ENCODE measurements around the gene UPF1.

The UPF1 gene

DNA sequence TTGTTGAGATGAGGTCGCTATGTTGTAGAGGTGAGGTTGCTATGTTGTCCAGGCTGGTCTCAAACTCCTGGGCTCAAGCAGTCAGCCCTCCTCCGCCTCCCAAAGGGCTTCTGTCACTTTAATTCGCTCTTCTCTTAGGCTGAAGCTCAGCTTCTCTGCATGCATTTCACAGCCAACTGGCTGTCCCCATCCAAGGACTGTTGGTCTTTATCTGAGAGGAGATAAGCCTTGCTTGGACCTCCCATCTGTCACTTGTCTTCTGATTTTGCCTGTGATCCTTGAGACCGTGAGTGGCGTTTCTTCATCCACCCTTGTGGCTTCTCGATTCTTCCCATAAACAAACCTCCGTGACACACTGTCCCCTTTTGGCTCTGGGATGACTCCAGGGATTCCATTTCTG, 39.8 kb downstream of the UPF1 start:
- no peak for DNase-seq (ENCODE audit: low read depth in 2 of 2)

DNA sequence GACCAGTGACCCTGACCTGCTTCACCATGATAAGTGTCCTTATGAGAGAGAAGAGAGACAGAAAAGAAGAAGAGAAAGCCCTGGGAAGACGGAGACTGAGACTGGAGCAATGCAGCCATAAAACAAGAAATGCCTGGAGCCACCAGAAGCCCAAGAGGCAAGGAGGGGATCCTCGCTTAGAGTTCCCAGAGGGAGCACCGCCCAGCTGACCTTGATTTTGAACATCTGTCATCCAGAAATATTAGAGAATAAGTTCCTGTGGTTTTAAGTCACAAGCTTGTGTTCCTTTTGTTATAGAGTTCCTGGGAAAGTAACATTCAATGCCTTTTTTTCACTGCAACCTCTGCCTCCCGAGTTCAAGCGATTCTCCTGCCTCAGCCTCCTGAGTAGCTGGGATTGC, 44.0 kb downstream of the UPF1 start:
- DNase-seq (ENCODE audit: low read depth in 2 of 2): no peak

DNA sequence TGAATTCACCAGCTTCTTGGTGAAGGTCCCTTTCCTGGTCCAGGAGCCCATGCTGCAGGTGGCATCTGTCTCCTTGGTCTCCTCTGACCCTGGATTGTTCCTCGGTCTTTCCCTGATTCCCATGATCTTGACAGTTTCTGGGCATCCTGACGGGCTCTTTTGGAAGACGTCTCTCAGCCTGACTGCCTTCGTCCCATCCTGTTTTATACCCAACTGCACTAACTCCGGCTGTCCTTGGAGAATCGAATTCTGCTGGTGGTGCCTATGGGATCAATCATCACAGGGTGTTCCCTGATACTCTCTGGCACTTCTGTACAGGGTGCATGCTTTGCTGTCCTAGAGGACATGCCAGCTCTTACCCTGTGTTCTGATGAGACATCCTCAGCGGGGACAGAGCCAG, 45.1 kb downstream of the UPF1 start:
- no peak for DNase-seq (ENCODE audit: low read depth in 2 of 2)

DNA sequence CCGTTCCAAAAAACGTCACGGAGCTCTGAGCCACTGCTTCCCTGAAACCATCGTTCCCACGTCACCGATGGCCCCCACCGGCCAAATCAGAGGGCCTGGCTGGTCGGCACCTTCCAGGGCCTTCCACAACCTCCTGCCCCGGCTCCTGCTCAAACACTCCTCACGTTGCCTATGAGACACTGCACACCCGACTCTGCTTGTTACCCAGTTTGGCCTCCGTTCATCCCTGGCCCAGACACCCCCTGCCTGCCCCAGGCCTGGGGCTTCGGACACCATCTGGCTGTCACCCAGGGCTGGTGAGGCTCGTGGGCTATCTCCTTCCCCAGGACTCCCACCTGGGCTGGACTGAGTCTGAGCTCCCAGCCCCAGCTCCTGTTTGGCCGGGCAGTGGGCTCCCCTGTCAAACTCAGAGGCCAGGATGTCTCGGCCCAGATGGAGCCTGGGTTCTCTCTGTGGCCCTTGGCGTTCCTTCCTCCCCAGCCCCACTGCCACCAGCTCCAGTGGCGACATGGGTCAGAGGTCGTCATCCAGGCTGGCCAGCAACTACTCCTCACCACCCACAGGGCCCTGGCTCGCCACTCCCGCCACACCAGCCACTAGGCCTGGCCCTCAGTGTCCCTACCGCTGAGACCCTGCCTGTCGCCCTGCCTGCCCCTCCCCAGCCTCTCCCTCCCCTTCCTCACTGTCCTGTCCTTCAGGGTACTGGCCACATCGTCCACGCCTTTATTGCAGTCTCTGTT, 46.5 kb downstream of the UPF1 start:
- DNase-seq (ENCODE audit: low read depth in 2 of 2): no peak

DNA sequence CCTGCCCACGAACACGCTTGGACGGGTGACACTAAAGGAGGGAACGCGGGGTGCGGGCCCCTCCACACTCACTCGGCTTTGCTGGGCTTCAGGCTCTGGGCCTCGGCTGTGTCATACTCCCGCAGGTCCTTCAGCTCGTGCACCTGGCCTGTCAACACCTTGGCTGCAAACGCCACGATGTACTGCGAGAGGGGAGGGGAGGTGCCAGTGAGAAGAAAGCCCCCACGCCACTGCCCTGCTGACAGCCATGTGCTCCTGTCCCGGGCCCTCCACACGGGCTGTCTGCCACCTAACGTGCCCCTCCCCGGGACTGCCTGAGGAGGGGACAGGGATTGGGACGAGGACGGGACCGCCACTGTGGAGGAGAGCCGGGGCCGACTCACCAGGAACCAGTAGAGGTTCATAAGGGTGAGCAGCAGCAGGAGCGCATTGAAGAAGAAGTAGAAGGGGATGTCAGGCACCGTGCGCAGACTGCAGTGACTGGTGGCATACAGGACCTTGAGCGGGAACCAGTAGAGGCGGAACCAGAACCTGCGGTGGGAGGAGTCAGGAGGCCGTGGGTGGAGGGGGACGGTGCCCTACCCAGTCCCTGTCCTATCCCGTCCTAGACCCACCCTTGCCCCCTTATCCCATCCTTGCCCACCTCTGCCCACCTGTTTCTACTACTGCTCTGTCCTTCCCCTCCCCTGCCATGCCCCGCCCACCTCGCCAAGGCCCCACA, 47.3 kb downstream of the UPF1 start:
- DNase-seq (ENCODE audit: low read depth in 2 of 2): no peak

DNA sequence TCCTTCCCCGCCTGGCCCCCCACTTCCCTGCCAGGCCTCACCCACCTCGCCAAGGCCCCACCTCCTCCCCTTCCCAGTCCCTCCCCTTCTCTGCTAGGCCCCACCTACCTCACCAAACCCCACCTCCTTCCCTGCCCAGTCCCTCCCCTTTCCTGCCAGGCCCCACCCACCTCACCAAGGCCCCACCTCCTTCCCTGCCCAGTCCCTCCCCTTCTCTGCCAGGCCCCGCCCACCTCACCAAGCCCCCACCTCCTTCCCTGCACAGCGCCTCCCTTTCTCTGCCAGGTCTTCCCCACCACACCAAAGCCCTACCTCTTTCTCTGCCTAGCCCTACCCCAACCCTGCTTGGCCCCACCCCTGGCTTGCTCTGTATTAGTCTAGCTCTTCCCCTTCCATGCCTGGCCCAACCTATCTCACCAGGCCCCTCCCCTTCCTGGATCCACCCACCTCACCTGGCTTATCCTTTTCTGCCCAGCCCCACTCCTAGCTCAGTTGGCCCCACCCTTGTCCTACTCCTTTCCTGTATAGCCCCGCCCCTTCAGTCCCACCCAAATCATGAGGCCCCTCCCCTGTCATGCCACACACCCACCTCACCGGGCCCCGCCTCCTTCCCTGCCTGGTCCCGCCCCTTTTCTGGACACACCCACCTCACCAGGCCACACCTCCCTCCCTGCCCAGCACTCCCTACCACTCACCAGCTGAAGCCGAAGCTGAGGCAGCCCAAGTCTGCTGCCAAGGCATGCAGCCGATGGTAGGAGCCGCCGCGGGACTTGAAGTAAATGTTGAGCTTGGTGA, 48.0 kb downstream of the UPF1 start:
- no peak for DNase-seq (ENCODE audit: low read depth in 2 of 2)

DNA sequence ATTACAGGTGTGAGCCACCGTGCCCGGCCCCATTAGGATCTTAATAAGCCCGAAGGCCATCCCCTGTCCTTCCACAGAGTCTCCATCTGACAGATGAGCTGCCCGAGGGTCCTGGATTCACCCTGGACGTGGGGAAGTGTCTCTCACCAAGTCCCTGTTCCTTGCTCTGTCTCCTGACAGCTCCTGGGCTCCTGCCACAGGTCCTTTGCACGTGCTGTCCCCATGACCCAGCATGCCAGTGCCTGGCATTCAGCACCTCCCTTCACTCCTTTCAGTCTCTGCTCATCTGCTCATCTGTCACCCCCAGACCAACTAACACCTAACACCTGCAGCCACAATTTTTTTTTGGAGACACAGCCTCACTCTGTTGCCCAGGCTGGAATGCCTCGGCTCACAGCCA, 49.7 kb downstream of the UPF1 start:
- DNase-seq (ENCODE audit: low read depth in 2 of 2): no peak

DNA sequence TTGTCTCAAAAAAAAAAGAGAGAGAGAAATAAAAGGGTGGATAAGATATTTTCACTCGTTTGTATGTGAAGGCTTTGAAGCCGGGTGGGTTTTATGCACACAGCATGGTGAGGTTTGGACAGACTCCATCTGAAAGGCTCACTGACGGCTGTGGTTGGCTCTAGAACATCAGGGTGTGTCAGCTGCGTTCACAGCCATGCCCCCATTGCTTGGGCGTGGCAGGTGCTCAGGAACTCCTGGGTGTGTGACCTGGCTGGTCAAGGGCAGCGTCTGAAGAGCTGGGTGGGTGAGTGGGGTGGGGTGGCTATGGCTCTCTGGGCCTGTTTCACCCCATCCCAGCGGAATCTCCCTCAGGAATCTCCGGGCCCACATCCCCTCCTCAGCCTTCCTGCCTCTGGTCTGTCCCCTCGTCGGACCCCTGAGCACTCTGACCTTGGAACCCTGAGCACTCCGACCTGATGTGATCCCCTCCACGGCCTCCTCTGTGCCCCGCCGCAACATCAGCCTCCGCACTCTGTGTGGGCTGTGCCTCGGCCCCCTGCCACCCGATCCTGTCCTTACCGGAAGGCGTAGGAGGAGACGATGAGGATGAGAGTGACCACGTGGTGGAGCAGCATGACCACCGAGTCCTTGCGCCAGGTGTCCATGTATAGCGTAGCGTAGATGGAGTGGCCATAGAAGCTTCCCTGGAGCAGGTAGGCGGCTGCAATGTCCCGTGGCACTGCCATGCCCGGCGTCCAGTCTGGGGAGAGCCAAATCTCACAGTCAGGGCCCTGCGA, 52.0 kb downstream of the UPF1 start:
- no peak for DNase-seq (ENCODE audit: low read depth in 2 of 2)

DNA sequence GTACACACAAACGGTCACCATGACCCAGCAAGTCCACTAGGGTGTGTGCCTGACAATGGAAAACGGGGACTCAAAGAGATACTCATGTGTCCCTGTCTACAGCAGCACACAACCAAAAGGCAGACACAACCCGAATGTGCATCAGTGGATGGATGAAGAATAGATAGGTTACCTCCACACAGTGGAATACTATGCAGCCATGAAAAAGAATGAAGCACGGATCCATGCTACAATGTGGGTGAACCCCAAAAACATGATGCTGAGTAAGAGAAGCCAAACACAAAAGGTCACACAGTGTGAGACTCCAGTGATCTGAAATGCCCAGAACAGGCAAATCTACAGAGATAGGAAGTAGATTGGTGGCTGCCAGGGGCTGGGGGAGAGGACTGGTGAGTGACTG, 55.2 kb downstream of the UPF1 start:
- no peak for DNase-seq (ENCODE audit: low read depth in 2 of 2)

DNA sequence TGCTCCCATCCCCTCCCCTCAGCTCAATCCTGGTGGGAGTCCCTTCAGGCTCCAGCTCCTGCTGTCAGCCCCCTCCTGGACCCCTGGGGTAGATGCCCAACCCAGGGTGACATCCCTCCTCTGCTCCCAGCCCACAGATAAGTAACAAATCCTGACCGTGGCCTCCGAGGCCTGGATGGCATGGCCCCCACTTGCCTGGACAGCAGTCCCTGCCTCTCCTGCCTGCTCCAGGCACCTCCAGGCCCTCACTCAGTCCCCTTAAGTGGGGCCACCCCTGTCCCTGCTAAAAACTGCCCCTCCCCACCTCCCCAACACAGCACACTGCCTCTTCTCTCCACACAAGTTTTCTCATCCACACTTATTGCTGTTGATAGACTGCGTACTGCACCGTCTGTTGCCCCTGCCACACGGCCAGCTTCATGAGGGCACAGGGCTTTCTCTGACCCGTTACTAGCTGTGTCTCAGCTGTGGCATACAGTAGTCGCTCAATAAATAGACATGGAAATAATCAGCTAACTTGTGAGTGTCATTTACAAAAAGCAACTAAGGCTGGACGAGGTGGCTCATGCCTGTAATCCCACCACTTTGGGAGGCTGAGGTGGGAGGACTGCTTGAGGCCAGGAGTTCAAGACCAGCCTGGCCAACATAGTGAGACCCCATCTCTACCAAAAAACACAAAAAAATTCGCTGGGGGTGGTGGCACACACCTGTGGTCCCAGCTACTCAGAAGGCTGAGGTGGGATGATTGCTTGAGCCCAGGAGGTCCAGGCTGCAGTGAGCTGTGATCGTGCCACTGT, 58.4 kb downstream of the UPF1 start:
- no peak for DNase-seq (ENCODE audit: low read depth in 2 of 2)

DNA sequence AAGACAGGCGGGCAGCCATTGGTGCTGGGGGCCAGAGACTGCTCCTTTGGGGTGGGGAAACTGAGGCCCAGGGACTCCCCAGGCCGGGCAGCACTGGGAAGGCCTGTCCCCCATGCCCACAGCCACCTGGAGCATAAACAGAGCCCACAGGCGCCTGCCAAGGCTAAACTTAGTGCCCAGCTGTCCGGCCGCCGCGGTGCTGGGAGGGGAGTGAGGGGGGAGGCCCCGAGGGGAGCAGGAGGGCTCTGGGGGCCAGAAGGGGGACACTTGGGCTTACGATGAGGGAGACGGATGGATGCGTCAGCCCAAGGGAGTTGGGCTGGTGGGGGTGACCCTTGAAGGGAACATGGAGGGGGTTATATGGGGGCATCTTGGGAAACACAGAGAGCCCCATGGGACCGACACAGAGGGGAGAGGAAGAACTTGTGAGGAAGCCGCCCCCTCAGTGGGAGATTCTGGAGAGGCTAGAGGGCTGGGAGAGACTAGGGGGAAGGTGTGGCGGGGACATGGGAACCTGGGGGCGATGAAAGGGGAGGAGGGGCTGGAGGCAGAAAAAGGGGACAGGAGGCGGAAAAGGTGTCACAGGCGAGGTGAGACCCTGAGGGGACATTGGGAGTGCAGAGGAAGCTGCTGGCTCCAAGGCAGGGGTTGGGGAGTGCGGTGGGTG, 62.0 kb downstream of the UPF1 start:
- no peak for DNase-seq (ENCODE audit: low read depth in 2 of 2)

DNA sequence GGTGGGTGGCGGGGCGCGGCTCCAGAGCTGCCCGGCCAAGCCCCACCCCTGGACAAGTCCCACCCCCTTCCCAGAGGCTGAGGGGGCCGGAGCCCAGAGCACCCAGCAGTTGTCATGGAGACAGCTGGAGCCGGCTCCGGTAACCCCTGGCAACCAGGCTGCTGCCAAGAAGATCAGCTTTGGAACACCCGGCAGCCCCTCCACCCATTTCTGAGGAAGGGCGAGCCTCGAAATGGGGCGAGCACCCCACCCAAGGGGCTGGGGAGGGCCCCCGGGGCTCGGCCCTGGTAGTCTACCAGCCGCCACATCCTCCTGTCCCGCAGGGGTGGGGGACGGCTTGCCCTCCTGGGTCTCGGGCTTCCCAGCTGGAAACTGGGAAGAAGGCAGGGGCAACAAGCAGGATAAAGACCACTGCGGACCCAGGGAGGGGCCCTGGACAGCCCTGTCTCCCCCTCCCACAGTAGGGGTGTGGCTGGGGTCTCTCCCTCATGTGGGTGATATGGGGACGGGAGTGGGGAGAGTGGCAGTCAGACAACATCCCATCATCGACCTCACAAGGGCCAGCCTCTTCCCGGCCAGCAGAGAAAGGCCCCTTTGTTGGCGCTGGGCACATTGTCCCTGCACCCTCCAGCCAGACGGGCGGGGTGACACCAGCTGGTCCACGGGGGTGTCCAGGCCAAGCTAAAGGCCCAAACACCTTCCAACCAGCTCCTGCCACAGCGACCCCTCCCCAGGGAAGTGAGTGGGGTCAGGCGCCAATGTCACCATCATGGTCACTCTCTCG, 62.7 kb downstream of the UPF1 start:
- DNase-seq (ENCODE audit: low read depth in 2 of 2): no peak

DNA sequence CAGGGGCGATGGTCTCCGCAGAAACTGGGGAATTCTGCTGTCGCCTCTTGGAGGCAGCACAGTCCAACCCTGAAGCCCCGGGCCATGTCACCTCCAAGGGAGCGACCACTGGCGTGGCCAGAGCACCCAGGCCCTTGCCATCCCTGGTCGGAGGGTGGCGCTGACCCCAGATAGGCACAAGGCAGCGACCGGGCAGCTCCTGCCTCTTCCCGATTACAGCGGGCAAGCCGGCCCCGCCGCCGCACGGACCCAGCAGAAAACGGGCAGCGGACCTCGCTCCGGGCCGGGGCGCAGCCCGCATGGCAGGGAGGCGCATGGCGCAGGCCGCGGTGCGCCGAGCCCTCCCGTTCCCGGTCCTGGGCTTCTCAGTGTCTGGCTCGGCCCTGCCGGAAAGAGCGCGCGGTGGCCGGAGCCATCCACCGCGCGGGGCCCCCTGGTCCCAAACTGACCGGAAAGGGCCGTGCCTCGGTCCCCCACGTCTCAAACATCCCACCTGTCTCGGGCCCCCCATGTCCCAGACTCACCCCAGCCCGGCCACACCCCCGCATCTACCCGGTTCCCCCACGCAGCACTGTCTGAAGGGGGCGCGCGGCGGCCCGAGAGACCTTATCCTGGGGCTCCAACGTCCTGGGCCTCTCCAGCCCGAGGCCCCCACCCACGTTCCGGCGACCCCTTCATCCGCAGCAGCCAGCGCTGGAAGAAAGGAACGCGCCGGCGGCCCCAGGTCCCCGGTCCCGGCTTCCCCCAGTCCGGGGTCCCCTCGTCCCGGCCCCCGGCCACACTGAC, 63.5 kb downstream of the UPF1 start:
- DNase-seq (ENCODE audit: low read depth in 2 of 2): no peak

DNA sequence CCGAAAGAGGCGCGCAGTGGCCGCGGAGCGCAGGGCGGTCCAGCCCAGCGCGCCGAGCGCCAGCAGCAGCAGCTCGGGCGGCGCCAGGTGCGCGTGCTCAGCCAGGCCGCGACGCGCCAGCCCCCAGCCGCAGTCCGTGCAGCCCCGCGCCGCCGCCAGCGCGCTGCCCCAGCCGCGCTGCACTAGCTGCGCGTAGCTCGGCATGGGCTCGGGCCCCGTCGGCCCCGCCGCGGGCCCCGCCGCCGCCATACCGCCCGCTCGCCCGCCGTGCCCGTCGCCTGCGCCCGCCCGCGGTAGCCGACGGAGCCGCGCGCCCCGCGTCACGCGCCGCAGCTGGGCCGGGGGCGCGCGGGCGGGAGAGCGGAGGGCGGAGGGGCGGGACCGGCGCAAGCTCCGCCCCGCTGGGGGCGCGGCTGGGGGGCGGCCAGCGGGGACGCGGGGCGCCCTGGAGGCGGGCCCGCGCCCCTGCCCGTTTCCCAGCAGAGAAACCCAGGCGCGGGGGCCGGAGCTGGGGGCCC, 64.1 kb downstream of the UPF1 start, which contains the start of gene CERS1:
Gene CERS1, minus strand, starts transcription at position 335 of the 518 bp plus-strand sequence. Its CDS starts 86 bp downstream, at position 249.
- no peak for DNase-seq (ENCODE audit: low read depth in 2 of 2)

DNA sequence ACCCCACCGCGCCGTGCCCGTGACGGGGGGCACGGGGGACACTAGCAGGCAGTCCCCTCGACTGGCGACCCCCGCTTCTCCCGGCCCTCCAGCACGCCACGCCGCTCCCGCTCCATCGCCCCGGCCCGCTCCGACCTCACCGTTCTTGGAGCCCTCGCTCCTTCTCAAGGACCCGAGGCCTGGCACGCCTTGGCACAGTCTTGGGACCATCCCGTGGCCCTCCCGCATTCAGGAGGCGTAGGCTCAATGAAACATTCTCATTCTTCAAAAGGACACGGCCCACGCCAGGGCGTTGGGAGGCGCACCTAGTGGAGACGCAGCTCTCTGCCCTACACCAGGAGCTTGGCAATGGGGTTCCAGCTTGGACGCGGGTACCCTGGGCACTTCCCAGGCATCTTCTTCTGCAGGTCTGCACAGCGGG, 64.7 kb downstream of the UPF1 start:
- no peak for DNase-seq (ENCODE audit: low read depth in 2 of 2)

DNA sequence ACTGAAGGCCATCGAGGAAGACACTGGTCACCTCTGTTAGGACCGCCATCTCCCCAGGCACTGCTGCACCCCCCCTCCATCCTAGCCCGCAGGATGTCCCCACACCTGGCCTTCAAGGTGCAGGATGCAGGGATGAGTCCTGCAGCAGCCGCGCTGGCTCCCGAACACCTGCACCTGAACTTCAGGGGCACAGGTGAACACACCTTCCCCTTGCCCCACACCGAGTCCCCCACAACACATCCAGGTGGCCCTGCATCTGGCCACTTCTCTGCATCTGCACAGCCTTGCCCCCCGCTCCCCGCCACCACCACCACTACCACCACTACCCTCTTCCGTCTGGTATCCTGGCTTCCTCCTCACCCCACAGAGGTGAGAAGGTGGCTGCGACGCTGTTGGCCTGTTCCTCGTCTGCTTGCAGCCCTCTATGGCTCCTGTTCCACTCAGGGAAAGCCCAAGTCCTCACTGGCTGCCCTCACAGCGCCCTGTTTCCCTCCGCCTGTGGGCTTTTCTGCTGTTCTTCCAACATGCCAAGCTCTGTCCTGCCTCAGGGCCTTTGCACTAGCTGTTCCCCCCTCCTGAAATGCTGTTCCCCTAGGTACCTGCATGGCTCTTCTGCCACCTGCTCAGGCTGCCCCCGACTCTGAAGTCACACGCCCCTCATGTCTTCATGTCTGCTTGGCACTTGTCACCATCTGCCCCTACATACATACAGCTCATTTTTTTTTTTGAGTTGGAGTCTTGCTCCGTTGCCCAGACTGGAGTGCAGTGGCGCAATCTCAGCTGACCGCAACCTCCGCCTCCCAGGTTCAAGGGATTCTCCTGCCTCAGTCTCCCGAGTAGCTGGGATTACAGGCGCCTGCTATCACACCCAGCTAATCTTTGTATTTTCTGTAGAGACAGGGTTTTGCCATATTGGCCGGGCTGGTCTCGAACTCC, 65.6 kb downstream of the UPF1 start:
- DNase-seq (ENCODE audit: low read depth in 2 of 2): no peak

DNA sequence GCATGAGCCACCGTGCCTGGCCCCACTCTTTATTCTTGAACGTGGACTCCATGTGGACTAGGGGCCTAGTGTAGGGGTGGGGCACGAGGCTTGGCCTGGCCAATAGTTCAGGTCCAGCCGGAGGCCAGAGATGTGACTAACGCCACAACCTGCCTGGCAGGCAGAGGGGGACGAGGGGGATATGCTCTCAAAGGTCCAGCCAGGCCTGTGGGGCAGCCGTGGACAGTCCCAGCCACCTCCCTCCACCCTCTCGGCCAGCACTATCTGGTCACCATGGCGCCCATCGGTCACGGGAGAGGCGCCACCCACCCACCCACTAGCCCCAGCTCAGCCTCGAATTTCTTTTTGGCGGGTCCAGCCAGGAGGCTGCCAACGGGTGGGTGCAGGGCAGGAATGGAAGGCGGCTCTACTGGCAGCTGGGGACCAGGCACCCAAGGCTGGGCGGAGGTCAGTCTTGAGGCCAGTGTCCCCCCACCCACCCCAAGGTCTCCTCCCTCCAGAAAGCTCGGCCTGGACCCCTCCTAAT, 66.4 kb downstream of the UPF1 start:
- no peak for DNase-seq (ENCODE audit: low read depth in 2 of 2)
